Left hindlimb (tissue), 1 donor: ENCODE results near the gene LRFN4.

Experiments used
- DNase-seq: peaks from one replicate; pipeline ENCODE4 v3.0.0-alpha.2; 2018

The LRFN4 gene

DNA sequence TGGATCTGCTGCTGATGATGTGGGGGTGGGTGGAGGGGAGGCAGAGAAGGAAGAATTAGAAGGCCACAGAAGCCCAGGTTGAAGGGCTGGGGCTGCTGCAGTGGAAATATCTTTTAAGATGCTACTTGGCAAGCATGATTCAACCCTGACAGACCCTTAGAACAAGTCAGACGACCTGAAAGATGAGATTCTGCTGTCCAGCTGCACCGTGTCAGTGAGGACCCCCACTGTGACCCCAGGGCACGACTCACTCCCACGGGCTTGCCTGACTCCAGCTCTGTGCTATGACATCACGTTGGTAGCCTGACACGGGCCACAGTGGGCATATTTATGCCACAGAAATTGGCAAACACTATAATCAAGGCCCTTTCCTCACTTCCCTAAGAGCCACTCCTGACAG is 36.0 kb downstream of the LRFN4 start:
- DNase-seq: no peak

DNA sequence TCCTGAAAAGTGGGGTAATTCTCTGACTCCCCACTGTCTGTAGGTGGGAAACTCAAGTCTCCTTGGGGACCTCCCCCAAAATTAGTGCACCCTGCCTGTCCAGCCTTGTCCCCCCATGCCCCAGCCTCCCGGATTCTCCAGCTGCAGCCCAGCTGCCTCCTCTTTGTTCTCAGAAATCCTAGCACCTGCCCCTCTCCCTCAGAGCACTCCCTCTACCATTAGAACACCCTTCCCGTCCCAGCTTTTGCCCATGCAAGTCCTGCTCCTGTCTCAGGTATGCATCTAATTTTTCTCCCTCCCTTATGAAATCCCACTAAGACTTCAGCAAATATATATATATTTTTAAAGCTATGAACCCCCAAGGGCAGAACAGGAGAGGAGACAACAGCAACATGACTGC is 37.3 kb downstream of the LRFN4 start:
- peak; percentile 16 for DNase-seq

DNA sequence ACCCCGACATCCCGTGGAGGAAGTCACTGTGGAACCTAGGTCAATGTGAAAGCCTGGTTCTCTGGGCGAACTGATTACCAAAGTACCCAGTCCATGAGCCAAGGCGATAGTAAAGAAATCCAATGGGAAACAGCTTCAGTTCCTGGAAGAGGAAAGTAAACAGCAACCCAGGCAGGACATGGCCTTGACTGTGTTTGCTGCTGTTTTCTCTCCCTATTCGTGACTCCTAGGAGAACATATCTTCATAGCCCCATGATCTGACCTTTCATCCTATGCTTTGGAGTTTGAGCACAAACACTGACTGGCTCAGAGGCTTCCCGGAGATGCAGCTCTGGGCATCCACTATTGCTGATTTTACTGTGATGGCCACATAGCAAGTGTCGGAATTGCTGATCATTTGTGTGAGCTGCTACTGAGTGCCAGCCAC is 45.1 kb downstream of the LRFN4 start:
- DNase-seq: no peak

DNA sequence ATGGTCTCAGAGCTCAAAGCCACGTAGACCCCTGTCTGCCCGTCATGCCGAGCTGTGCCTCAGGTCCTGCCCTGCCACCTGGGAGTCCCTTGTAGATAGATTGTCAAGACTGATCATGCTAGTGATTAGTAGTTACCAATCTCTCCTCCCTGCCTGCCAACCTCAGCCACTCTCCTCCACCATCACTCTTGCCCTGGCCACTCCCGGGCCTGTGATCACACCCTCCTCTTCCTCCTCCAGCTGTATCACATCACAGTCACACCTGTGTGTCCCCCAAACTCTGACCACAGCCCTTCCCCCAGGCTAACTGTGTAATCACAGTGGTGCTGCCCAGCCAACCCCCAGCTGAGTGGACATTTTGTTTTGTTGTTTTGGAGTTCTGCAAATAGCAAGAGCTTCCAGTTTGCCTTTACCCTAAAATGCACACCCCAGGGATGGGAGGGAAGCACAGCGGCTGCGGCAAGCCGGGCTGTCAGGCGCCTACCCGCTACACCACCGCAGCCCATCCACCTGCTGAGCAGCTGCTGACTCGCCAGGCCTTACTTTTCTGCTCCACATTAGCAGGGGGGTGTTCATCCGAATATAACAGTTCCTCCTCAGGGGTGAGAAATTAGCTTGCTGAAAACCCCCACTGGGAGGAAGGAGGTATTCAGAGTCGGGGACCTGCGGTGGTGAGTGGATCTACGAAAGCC is 45.8 kb downstream of the LRFN4 start:
- DNase-seq: no peak

DNA sequence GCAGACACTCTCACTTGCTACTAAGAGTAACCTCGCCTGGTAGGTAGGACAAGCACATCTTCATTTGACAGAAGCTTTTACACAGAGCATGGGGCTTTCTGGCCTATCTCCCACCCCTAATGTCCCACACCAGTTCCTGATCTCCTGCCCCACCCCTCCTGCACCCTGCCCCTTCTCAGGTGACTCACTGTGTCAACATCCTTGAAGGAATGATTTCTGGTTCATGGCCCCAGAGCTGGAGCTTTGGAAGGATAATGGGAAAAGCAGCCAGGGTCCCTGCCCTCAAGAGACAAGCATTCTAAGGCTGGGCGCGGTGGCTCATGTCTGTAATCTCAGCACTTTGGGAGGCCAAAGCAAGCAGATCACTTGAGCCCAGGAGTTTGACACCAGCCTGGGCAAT is 47.2 kb downstream of the LRFN4 start:
- DNase-seq: no peak

DNA sequence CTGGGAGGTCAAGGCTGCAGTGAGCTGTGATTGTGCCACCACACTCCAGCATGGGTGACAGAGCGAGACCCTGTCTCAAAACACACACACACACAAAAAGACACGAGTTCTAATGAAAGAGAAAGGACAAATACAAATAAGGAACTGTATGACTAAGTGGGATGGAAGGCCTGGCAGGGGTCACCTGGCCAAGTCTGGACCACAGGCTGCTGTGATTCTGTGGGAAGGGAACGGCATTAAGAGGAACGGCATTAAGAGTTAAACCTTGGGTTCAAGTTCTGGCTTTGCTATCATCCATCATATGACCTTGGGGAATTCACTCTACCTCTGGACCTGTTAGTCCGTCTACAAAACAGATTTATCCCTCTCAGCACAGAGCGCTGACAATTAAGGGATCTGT is 47.7 kb downstream of the LRFN4 start:
- DNase-seq: no peak

DNA sequence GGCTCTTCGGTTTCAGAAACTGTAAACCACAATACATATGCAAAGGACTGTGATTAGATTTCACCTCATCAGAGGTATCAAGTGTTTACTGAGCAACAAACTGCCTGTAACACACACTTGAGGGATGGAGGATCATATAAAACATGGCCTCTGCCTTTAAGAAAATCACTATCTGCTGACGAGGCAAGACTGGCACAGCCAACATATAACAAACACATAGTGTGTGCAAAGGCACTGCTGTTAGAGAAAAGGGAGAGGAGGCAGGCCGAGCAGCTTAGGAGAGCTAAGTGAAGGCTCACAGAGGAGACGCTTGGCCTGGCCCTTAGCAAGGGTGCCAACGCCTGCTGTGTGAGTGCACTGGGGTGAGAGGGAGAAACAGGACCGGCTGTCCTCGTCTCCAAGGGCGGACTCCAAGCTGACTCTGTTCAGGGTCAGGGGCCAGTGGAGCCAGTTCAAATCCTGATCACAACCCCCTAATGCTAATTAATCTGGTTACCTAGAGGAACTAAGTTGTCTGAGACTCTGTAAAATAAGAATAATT is 48.2 kb downstream of the LRFN4 start:
- DNase-seq: no peak

DNA sequence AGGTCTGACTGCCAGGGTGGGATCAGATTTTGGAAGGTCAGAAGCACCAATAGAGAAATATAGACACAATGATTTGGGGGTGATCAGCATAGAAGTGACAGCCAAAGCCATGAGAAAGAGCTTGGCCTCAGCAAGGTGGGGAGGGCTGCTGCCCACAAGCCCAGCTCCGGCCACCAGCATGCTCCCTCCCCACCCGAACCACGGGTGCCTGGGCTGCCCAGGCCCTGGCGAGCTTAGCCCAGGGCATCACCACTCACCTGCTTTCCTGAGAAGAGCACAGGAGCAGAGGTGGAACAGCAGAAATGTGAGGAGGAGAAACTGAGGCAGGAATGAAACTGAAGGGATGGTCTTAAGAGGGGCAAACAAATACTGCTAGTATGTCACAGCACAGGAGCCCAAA is 48.8 kb downstream of the LRFN4 start:
- DNase-seq: no peak

DNA sequence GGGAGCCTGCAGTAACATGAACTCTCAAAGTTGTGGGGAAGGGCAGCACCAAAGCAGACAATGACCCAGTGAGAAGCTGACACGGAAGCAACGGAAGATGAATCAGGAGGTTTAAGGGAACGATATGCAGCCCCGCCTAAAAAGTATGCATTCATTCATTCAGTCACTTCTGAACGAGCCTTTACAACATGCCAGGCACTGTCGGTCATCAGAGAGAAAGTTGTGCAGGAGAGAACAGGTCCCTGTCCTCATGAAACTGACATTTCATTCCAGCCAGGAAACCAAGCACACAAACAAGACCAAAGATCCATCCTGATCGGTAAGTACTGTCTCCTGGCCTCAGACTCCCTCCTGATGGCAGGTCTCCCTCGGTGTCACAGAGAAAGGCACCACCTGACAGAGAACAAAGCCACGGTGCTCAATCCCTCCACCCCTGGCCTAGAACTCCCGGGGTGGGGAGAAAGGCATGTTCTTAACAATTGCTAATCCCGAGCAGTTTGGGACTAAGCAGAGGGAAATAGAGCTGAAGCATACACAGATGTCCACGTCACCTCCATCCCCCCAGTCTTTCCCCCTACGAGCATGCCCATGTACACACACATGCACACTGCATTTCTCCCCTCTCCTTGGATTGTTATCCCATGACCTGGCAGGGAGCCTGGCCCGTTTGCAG is 49.3 kb downstream of the LRFN4 start:
- DNase-seq: peak; percentile 62

DNA sequence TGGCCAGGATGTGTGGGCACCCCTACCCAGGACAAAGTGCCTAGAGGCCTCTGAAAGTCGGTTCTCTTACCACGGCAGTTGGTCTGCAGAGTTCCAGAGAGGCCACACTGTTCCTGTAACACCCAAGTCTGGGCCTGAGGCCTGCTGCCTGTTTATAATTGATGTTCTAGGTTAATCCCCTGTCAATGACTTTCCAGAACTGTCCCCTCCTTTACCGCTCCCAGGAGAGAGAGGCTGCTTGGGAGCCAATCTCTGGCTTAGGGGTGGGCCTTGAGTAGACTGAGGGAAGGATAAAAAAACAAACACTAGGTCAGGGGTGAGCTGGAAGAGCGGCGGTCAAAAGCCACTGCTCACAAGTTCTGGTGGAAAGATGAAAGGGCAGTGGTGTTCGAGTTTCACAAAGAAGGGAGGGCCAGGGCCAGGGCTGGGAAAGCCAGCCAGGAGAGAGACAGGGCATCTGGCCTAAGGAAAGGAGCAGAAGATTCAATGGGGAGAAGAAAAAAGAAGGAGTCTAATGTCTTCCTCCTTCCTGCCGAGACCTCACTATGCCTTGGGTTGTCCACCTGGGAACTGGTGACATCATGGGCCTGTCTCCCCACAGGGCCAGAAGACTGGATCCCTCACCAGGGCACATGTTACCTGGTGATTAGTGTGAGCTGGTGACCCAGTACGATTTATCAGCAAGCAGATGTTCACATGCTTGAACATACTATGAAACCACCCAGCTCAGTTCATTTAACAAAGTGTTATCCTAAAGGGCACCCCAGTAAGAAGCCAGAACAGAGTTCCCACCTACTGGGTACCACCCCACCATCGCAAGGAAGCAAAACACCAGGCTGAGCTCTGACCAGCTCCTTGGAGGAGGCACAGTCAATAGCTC is 51.1 kb downstream of the LRFN4 start:
- no peak for DNase-seq

DNA sequence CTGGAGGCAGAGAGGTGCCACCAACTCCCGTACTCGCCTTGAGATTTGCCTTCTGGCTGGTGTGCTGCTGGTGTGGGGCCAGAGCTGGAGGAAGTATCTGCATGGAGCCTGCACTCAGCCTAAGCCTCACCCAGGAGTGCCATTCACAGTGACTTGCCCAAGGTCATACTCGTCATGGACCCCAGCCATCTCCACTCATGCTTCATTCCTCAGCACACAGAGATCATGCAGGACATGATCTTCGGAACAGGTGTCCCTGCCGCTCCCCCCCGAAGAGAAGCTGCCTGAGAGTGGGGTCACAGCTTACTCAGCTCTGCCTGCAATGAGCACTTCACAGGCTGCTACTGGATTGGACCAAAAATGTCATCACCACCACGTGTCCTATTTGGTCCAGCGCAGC is 52.3 kb downstream of the LRFN4 start:
- DNase-seq: no peak

DNA sequence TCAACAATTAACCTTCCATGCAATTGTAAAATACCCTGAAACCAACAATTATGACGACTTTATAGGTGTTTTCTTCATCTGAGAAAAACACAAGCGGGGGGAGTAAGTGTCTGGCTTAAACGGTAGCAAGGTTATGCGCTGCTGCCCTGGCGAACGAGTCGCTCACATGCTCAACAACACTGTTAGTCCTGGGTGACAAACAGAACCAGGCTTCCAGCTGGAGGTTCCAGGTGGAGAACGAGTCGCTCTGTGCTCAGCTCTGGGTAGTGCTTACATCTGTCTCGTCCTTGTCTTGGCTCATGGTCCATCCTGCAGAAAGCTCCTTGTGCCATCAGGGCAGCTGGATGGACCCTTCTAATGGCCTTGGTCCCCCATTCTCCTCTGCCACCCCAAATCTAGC is 53.2 kb downstream of the LRFN4 start:
- no peak for DNase-seq
